SK-N-SH (cell line): ENCODE data around the gene ATXN2. TPM values are rescaled to one million over a fixed set of nuclear protein-coding genes. Genes with fewer than 3 reads are reported as not detected.
"Not testable (repeated sequence)": the region's sequence is repeated elsewhere in the genome, so short reads cannot be mapped to it uniquely, and the experiment has no call there.

Experiments
- CTCF ChIA-PET: fragments of 300-600, 350-600 bp; formaldehyde crosslinking; extraction: SDS; loops from one replicate; lab custom pipeline; 2021; lab: Yijun Ruan, JAX
- POLR2A ChIA-PET: fragments of 350-600 bp; sonication (Branson Sonifier 250); formaldehyde crosslinking; extraction: SDS; loops from one replicate; lab custom pipeline; 2020; ENCODE audit warnings: antibody characterized with exemption, inconsistent platforms; lab: Yijun Ruan, JAX
- DNase-seq: peaks from one replicate; pipeline ENCODE4 v3.0.0; 2012
- H2AFZ ChIP-seq: fragments of 200-600 bp; sonication (generic); 2 replicates; pipeline ENCODE4 v1.8.1; 2016; ENCODE audit warnings: antibody characterized with exemption, mild to moderate bottlenecking, low read depth
- H3F3A ChIP-seq: fragments of 200-600 bp; sonication (generic); replicated peaks from 2 replicates; pipeline ENCODE3; 2016; ENCODE audit warnings: antibody characterized with exemption, mild to moderate bottlenecking; ENCODE audit not compliant: insufficient read depth
- H3K27ac ChIP-seq, 2 experiments: fragments of 200-500 bp in 1 of 2; fragments of 200-600 bp in 1 of 2; sonication (Bioruptor generic) in 1 of 2; sonication (generic), shearing (Covaris generic) in 1 of 2; 2 replicates each; pipeline versions ENCODE4 v1.5.1 to v1.6.1; 2014 to 2016; ENCODE audit warnings: low read depth in 2 of 2, inconsistent platforms in 1 of 2, low read length in 1 of 2, mild to moderate bottlenecking in 1 of 2, mixed read lengths in 1 of 2
- H3K27me3 ChIP-seq: fragments of 200-600 bp; sonication (generic), shearing (Covaris generic); 2 replicates; pipeline ENCODE4 v1.6.1; 2016; ENCODE audit warnings: mixed run types; ENCODE audit not compliant: insufficient read depth
- H3K36me3 ChIP-seq, 2 experiments: fragments of 200-500 bp in 1 of 2; fragments of 200-600 bp in 1 of 2; sonication (Bioruptor generic) in 1 of 2; sonication (generic) in 1 of 2; replicated peaks in 1 of 2; 2 replicates each; pipeline versions ENCODE3 to v1.5.1; 2014 to 2016; ENCODE audit warnings: low read length in 1 of 2, mild to moderate bottlenecking in 1 of 2; ENCODE audit not compliant: insufficient read depth in 2 of 2, control insufficient read depth in 1 of 2
- H3K4me1 ChIP-seq, 2 experiments: fragments of 200-500 bp in 1 of 2; fragments of 200-600 bp in 1 of 2; sonication (Bioruptor generic) in 1 of 2; sonication (generic), shearing (Covaris generic) in 1 of 2; 2 replicates each; pipeline versions ENCODE4 v1.5.1 to v1.6.1; 2014 to 2016; ENCODE audit warnings: low read depth in 1 of 2, low read length in 1 of 2, mixed run types in 1 of 2; ENCODE audit not compliant: insufficient read depth in 2 of 2, control insufficient read depth in 1 of 2
- H3K4me2 ChIP-seq: fragments of 200-600 bp; sonication (generic), shearing (Covaris generic); 2 replicates; pipeline ENCODE4 v1.6.1; 2017; ENCODE audit warnings: mixed run types
- H3K4me3 ChIP-seq, 2 experiments: fragments of 200-500 bp in 1 of 2; fragments of 200-600 bp in 1 of 2; sonication (Bioruptor generic) in 1 of 2; sonication (generic), shearing (Covaris generic) in 1 of 2; 2 replicates each; pipeline versions ENCODE4 v1.5.1 to v1.8.1; 2014 to 2016; ENCODE audit warnings: low read depth in 2 of 2, inconsistent platforms in 1 of 2, low read length in 1 of 2, mild to moderate bottlenecking in 1 of 2, mixed read lengths in 1 of 2, moderate library complexity in 1 of 2
- H3K79me2 ChIP-seq: fragments of 200-600 bp; sonication (generic); 2 replicates; pipeline ENCODE4 v1.8.1; 2017; ENCODE audit warnings: mild to moderate bottlenecking; ENCODE audit not compliant: insufficient read depth
- H3K9ac ChIP-seq: fragments of 200-600 bp; sonication (generic); 2 replicates; pipeline ENCODE4 v1.6.1; 2017; ENCODE audit warnings: mixed run types
- H3K9me2 ChIP-seq: fragments of 200-600 bp; sonication (generic); 2 replicates; pipeline ENCODE4 v1.6.1; 2017; ENCODE audit warnings: mixed run types
- H3K9me3 ChIP-seq: fragments of 200-600 bp; sonication (generic); 2 replicates; pipeline ENCODE4 v1.6.1; 2017; ENCODE audit warnings: mixed run types, mild to moderate bottlenecking, moderate library complexity
- H4K20me1 ChIP-seq: fragments of 200-600 bp; sonication (generic); 2 replicates; pipeline ENCODE4 v1.6.1; 2017; ENCODE audit warnings: mild to moderate bottlenecking, mixed run types; ENCODE audit not compliant: insufficient read depth
- CHD2 ChIP-seq: fragments of 150-350 bp; IDR thresholded peaks from 2 replicates; pipeline ENCODE4 v1.6.1; 2018; ENCODE audit warnings: low read length; ENCODE audit not compliant: partially characterized antibody
- CTCF ChIP-seq: fragments of 200-600 bp; sonication (generic); IDR thresholded peaks from 2 replicates; pipeline ENCODE4 v1.6.1; 2017; ENCODE audit warnings: antibody characterized with exemption, mild to moderate bottlenecking, moderate library complexity
- ELF1 ChIP-seq: IDR thresholded peaks from 2 replicates; pipeline ENCODE4 v1.4.0; 2012
- EP300 ChIP-seq, 2 experiments: IDR thresholded peaks; 2 replicates each; pipeline versions ENCODE4 v1.4.0 to v1.6.1; 2012; ENCODE audit warnings: borderline replicate concordance in 1 of 2, low read depth in 1 of 2, low read length in 1 of 2
- FOXM1 ChIP-seq: IDR thresholded peaks from 2 replicates; pipeline ENCODE4 v1.4.0; 2012; ENCODE audit warnings: low read depth, mild to moderate bottlenecking
- GATA2 ChIP-seq: sonication (generic); formaldehyde crosslinking; IDR thresholded peaks from 2 replicates; pipeline ENCODE4 v1.5.0; 2020; ENCODE audit warnings: mild to moderate bottlenecking, missing genetic modification reagents
- IRF3 ChIP-seq: fragments of 150-350 bp; IDR thresholded peaks from 2 replicates; pipeline ENCODE4 v1.6.1; 2016; ENCODE audit warnings: mild to moderate bottlenecking, low read depth, low read length
- MAX ChIP-seq: IDR thresholded peaks from 2 replicates; pipeline ENCODE4 v1.4.0; 2012; ENCODE audit warnings: low read depth
- POLR2AphosphoS5 ChIP-seq: IDR thresholded peaks from 2 replicates; pipeline ENCODE4 v1.6.1; 2012; ENCODE audit warnings: low read depth, low read length
- RAD21 ChIP-seq: IDR thresholded peaks from 2 replicates; pipeline ENCODE4 v1.6.1; 2012; ENCODE audit warnings: mild to moderate bottlenecking, low read length
- SIN3A ChIP-seq: IDR thresholded peaks from 2 replicates; pipeline ENCODE4 v1.6.1; 2012; ENCODE audit warnings: low read depth, mild to moderate bottlenecking, low read length, moderate library complexity, borderline replicate concordance
- TAF1 ChIP-seq: IDR thresholded peaks from 2 replicates; pipeline ENCODE4 v1.6.1; 2012; ENCODE audit warnings: low read depth, mild to moderate bottlenecking, low read length, moderate library complexity, borderline replicate concordance
- YY1 ChIP-seq: IDR thresholded peaks from 2 replicates; pipeline ENCODE4 v1.4.0; 2012; ENCODE audit warnings: low read depth, mild to moderate bottlenecking
- WGBS: methylation state at CpG from one replicate; pipeline ENCODE4 v1.1.6; 2017; ENCODE audit warnings: low lambda C conversion rate; 5-methylcytosine and 5-hydroxymethylcytosine counted together
- polyA plus RNA-seq, 3 experiments: library from polyadenylated mRNA; depleted of rRNA; stranded (reverse); fragments of >200 nt; gene quantifications; 2 replicates each; pipeline ENCODE4 v1.2.3, GENCODE V29; 2012

Gene ATXN2
- polyA plus RNA-seq, 1 of the 3 experiments (the other 2 are of a cell fraction) = 35.7 TPM

- H3K27ac ChIP-seq = no peak overlapping the region
- no peaks in the 10 kb centered on the region for H3K79me2 ChIP-seq
- no peak overlapping the region for H3K4me2 ChIP-seq
- no peaks in the 10 kb centered on the region for H3K9me2 ChIP-seq
- DNase-seq = no peak
- H3K9ac ChIP-seq = no peak overlapping the region
- TF ChIP-seq CHD2 (no peak), FOXM1 (no peak), MAX (no peak), EP300 (IDR thresholded peaks at IDR 0.05; ENCODE audit: borderline replicate concordance in 1 of 2, low read depth in 1 of 2, low read length in 1 of 2) (no peak), IRF3 (no peak), SIN3A (no peak)
- WGBS = 90% methylated on average over 7 of the region's 7 CpGs
- no peaks in the 10 kb centered on the region for H3F3A ChIP-seq
- no peaks in the 10 kb centered on the region for H4K20me1 ChIP-seq
- no peaks in the 10 kb centered on the region for H3K9me3 ChIP-seq
- POLR2A ChIA-PET = no interaction called here
- CTCF ChIA-PET = interaction anchor here (1.1 to 1.8 kb wide), 2 partner anchors 32 to 45 kb away, joined by 3 to 4 read pairs; no protein-coding TSS in a partner anchor
- H3K36me3 ChIP-seq = no peaks in the 10 kb centered on the region
- H2AFZ ChIP-seq = no peak overlapping the region
- no peaks in the 10 kb centered on the region for H3K27me3 ChIP-seq
- H3K4me1 ChIP-seq = no peaks in the 10 kb centered on the region
- no peak overlapping the region for H3K4me3 ChIP-seq
Observed at GRCh38 chr12:111628505-111629260, 29.6 kb upstream of the ATXN2 start.

GRCh38 chr12:111626230-111626629, 27.1 kb upstream of the ATXN2 start:
- H3F3A ChIP-seq = no peaks in the 10 kb centered on the region
- POLR2A ChIA-PET = no interaction called here
- 95% methylated on average over 6 of the region's 6 CpGs for WGBS

GRCh38 chr12:111624540-111624939, 25.4 kb upstream of the ATXN2 start:
- no peaks in the 10 kb centered on the region for H3K27me3 ChIP-seq
- H3K79me2 ChIP-seq = no peaks in the 10 kb centered on the region
- CTCF ChIA-PET = no interaction called here
- H3K9ac ChIP-seq = no peak overlapping the region
- no peak overlapping the region for H2AFZ ChIP-seq
- no peaks in the 10 kb centered on the region for H3K9me2 ChIP-seq
- 94% methylated on average over 8 of the region's 8 CpGs for WGBS
- no peak overlapping the region for H3K4me2 ChIP-seq
- H3K4me3 ChIP-seq = no peak overlapping the region
- H3K36me3 ChIP-seq = no peaks in the 10 kb centered on the region
- H4K20me1 ChIP-seq = no peaks in the 10 kb centered on the region
- H3K27ac ChIP-seq = no peak overlapping the region
- H3F3A ChIP-seq = no peaks in the 10 kb centered on the region
- no peaks in the 10 kb centered on the region for H3K9me3 ChIP-seq
- POLR2A ChIA-PET = no interaction called here
- no peak for TF ChIP-seq YY1
- TF ChIP-seq CTCF = no peak
- no peak for TF ChIP-seq TAF1
- no peak for TF ChIP-seq GATA2 (CRISPR knock-in tag)
- TF ChIP-seq RAD21 = no peak
- TF ChIP-seq, all 33 proteins: peak for 0
- H3K4me1 ChIP-seq = no peaks in the 10 kb centered on the region
- DNase-seq = no peak

More at GRCh38 chr12:111626230-111626629, 27.1 kb upstream of the ATXN2 start:
- Histone ChIP-seq H2AFZ (no peak overlapping the region), H3K27ac (no peak overlapping the region), H3K9me3 (no peaks in the 10 kb centered on the region), H4K20me1 (no peaks in the 10 kb centered on the region), H3K4me2 (no peak overlapping the region), H3K9ac (no peak overlapping the region), H3K9me2 (no peaks in the 10 kb centered on the region), H3K27me3 (no peaks in the 10 kb centered on the region), H3K36me3 (no peaks in the 10 kb centered on the region), H3K4me1 (no peaks in the 10 kb centered on the region), H3K79me2 (no peaks in the 10 kb centered on the region), H3K4me3 (no peak overlapping the region)
- no peak for DNase-seq
- CTCF ChIA-PET = no interaction called here
- TF ChIP-seq ELF1 (no peak), POLR2AphosphoS5 (no peak)

- H3K9ac ChIP-seq, H3K36me3 ChIP-seq, H4K20me1 ChIP-seq, DNase-seq, H3K27me3 ChIP-seq, H3K27ac ChIP-seq, H3K79me2 ChIP-seq, CTCF ChIA-PET, H3F3A ChIP-seq, H2AFZ ChIP-seq, H3K9me3 ChIP-seq, H3K9me2 ChIP-seq, H3K4me3 ChIP-seq, POLR2A ChIA-PET, H3K4me1 ChIP-seq, H3K4me2 ChIP-seq: not testable (repeated sequence)
- 92% methylated on average over 10 of the region's 10 CpGs for WGBS
Observed at GRCh38 chr12:111617841-111618240, 18.7 kb upstream of the ATXN2 start.
